Activated T-helper 2 cell treated with anti-CD3 and anti-CD28 coated beads, Interferon-gamma antibody, Interleukin-2, Interleukin-4, amounts not matched to agents 10 μg/mL and 5 μg/mL and 100 μg/mL, durations not matched to agents 14 hours and 24 hours and 36 hours (primary cell): ENCODE data around the gene BMI1. TPM values are rescaled to one million over a fixed set of nuclear protein-coding genes. Genes with fewer than 3 reads are reported as not detected.
A peak's percentile ranks its signal among the peaks of the same experiment; 100 is the strongest.

ENCODE experiments used
- DNase-seq: peaks from one replicate; pipeline ENCODE4 v3.0.0; 2021; ENCODE audit warnings: low spot score
- H3K27ac Mint-ChIP-seq: one replicate; pipeline ENCODE4 v1.8.0; 2021; ENCODE audit warnings: mixed read lengths
- H3K27me3 Mint-ChIP-seq: one replicate; pipeline ENCODE4 v1.8.0; 2021; ENCODE audit warnings: low read depth, mixed read lengths
- H3K36me3 Mint-ChIP-seq: one replicate; pipeline ENCODE4 v1.8.0; 2021; ENCODE audit warnings: low read depth, mixed read lengths
- H3K4me1 Mint-ChIP-seq: one replicate; pipeline ENCODE4 v1.8.0; 2021; ENCODE audit warnings: low read depth, mixed read lengths
- H3K4me3 Mint-ChIP-seq: one replicate; pipeline ENCODE4 v1.8.0; 2021; ENCODE audit warnings: low read depth, mild to moderate bottlenecking, moderate library complexity, mixed read lengths
- H3K9me3 Mint-ChIP-seq: one replicate; pipeline ENCODE4 v1.8.0; 2021; ENCODE audit warnings: mixed read lengths
- intact Hi-C: fragments of 100-400 bp; cut with micrococcal nuclease; formaldehyde crosslinking; loops from one replicate; pipeline ENCODE4 v1.15.1; 2023
- total RNA-seq: library from RNA; stranded (reverse); gene quantifications from 2 replicates; pipeline ENCODE4 v1.2.3, GENCODE V29; 2022

The BMI1 gene
- total RNA-seq, 1 donor from 2014 or later, result 69.0 TPM

DNA sequence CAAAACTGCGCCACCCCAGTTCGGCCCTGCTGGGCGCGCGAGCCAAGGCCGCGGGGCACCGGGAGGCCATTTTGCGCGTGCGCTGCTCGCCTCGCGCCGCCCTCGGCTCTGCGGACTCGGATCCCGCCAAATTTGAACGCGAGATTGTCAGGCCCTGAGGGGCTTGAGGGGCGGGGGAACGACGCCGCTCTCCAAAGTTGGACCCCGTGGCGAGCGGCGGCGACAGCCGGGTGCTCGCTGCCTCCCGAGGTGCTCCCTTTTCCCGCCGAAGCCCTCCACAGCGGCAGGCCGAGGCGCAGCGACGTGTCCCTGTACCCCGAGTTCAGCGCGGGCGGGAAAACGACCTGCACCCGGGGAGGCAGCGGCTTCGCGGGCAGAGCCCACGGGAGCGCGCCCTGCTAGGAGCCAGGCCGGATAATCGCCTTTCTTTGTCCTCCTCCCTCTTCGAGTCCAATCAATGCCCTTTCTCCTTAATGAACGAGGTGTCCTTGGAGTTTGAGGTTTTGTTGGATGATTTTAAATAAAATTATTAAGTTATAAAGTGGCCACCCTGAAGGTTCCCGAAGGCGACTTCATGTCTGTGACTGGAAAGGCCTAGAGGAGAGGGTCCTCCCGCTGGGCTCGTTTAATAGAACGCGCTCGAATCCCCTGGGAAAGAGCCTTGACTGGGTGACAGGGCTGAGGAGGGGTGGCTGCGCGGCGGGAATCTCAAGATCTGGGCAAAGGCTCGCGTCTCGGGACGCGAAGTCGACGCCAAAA, 13.7 kb downstream of the BMI1 start:
- Mint-ChIP-seq H3K27me3 (peaks cover 33% of the 10 kb centered on the region), H3K9me3 (peaks cover 4% of the 10 kb centered on the region), H3K4me3 (no peak overlapping the region), H3K36me3 (peaks cover 29% of the 10 kb centered on the region), H3K27ac (peak overlapping the region; percentile 60), H3K4me1 (peaks cover 40% of the 10 kb centered on the region)
- DNase-seq, result no peak
- intact Hi-C loops, result loop anchor here (1.0 kb wide), 1 partner anchor 10 kb away; no protein-coding TSS in a partner anchor

DNA sequence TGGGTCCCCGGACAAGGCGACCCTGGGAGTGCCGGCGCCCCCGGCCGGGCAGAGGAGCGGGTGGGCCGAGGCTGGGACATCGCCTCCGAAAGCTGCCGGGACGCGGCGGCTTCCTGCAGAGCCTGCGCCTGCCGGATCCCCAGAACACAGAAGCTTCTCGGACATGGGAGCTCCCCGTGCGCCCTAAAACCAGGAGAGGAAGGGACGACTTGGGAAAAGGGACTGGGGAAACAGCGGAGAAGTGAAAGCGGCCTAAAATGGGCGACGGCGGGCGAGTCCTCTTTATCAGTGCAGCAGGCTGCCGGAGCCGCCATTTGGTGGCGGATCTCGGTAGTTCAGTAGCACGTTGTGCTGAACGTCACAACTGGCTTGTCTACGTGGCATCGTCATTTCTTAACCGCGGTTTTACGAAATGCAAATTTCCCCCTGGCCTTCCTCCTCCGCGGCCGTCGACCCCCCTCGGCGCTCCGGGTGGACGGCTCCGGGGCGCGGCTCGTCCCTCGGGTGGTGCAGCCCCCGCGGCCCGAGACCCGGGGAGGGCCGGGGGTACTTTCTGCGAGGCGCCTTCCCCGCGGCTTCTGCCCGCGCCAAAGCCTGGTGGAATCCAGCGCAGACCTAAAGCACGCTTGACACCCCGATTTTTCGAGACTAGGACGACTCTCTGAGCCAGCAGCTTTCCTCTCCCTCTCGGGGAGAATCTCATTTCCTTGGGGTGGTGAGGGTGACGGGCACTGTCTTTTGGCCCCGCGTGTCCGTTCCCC, 14.5 kb downstream of the BMI1 start:
- Mint-ChIP-seq H3K27ac (peak overlapping the region; percentile 60), H3K9me3 (peaks cover 4% of the 10 kb centered on the region), H3K27me3 (peaks cover 36% of the 10 kb centered on the region), H3K4me3 (peak overlapping the region; percentile 55), H3K36me3 (peaks cover 24% of the 10 kb centered on the region), H3K4me1 (peaks cover 45% of the 10 kb centered on the region)
- DNase-seq, result peak; percentile 48
- intact Hi-C loops, result loop anchor here (1.0 kb wide), 1 partner anchor 9 kb away; no protein-coding TSS in a partner anchor

DNA sequence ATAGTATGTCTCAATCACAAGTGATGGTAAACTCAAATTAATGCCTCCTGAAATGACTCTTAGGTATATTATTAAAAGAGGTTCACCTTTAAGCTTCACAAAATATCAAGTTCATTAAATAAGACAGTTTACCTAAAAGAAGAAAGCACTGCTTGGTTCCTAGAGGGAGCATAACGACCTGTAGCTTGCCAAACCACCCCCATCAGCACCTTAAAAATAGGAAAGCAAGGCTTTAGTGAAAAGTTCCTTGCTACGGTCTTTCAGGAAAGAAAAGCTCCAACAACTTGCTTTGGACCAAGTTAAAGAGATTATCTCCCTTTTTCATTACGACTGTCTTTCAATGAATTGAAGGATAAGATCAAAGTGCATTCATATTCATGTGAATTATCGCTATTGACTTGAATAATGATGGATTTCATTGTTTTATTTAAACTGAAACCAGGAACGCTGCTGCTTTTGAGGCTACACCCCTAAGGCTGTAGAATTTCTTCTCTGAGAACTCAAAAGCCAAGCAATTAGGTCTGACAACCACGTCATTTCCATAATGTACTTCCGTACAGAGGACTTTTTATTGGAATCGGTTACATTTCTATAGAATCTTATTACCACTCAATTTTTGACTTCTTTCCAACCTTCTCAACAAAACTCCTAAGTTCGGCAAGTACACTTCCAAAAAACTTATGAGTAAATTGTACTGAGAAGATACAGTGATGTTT, 17.4 kb downstream of the BMI1 start:
- Mint-ChIP-seq H3K36me3 (peaks cover 9% of the 10 kb centered on the region), H3K9me3 (peaks cover 4% of the 10 kb centered on the region), H3K4me1 (peaks cover 40% of the 10 kb centered on the region), H3K4me3 (peak overlapping the region; percentile 26), H3K27me3 (peaks cover 56% of the 10 kb centered on the region), H3K27ac (no peak overlapping the region)
- intact Hi-C loops, result no loop called here
- no peak for DNase-seq

- H3K4me1 Mint-ChIP-seq, result peaks cover 36% of the 10 kb centered on the region
- H3K4me3 Mint-ChIP-seq, result peak overlapping the region; percentile 26
- intact Hi-C loops, result no loop called here
- H3K27ac Mint-ChIP-seq, result peak overlapping the region; percentile 12
- H3K36me3 Mint-ChIP-seq, result peaks cover 3% of the 10 kb centered on the region
- no peak for DNase-seq
- no peaks in the 10 kb centered on the region for H3K9me3 Mint-ChIP-seq
- H3K27me3 Mint-ChIP-seq, result peaks cover 62% of the 10 kb centered on the region
These were observed 18.0 kb downstream of the BMI1 start for GRCh38 chr10:22338931-22339330.

DNA sequence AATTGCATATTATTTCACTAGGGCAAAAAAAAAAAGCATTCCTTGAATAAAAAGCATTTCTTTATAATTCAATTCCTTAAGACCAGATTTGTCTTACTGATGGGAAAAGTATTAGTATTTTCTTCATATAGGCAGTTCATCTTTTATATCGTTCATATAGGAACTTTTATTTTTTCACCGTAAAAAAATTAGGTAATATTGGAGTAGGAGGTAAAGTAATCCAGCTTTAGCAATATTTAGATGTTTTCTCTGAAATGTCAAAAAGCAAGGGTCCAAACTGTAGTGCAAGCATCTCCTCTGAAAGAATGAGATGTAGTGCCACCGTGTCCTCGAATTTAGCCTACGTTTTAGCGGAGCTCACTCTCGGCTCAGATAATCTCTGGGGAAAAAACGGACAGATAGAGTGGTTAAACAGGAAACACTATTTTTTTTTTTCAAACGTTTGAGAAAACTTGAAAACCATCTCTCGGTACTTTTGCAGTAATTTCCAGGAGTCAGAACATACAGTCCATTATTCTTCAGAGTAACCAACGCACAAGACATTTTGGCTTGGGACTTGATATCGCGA, 18.9 kb downstream of the BMI1 start:
- H3K4me1 Mint-ChIP-seq, result peaks cover 44% of the 10 kb centered on the region
- intact Hi-C loops, result loop anchor here (1.0 to 5.0 kb wide), 8 partner anchors 16 to 843 kb away; partner anchors contain the start of genes DNAJC1 and MLLT10
- no peak for DNase-seq
- peak overlapping the region; percentile 85 for H3K4me3 Mint-ChIP-seq
- no peaks in the 10 kb centered on the region for H3K9me3 Mint-ChIP-seq
- peak overlapping the region; percentile 90 for H3K27ac Mint-ChIP-seq
- peaks cover 3% of the 10 kb centered on the region for H3K36me3 Mint-ChIP-seq
- H3K27me3 Mint-ChIP-seq, result peaks cover 71% of the 10 kb centered on the region

- Mint-ChIP-seq H3K4me1 (peaks cover 45% of the 10 kb centered on the region), H3K9me3 (no peaks in the 10 kb centered on the region)
- intact Hi-C loops, result loop anchor here (1.0 to 5.0 kb wide), 9 partner anchors 16 to 843 kb away; partner anchors contain the start of genes DNAJC1 and MLLT10
These were observed 19.7 kb downstream of the BMI1 start for GRCh38 chr10:22340329-22341189.

GRCh38 chr10:22341190-22341925, 20.5 kb downstream of the BMI1 start:
- Mint-ChIP-seq H3K36me3 (no peaks in the 10 kb centered on the region), H3K9me3 (no peaks in the 10 kb centered on the region), H3K4me3 (peak overlapping the region; percentile 74), H3K27ac (peak overlapping the region; percentile 79), H3K27me3 (peaks cover 77% of the 10 kb centered on the region), H3K4me1 (peaks cover 48% of the 10 kb centered on the region)
- no peak for DNase-seq
- intact Hi-C loops, result loop anchor here (1.0 to 5.0 kb wide), 6 partner anchors 25 to 844 kb away; partner anchors contain the start of genes DNAJC1 and MLLT10

More at GRCh38 chr10:22340329-22341189, 19.7 kb downstream of the BMI1 start:
- Mint-ChIP-seq H3K4me3 (peak overlapping the region; percentile 85), H3K36me3 (no peaks in the 10 kb centered on the region), H3K27ac (peak overlapping the region; percentile 90), H3K27me3 (peaks cover 70% of the 10 kb centered on the region)
- peak; percentile 69 for DNase-seq

GRCh38 chr10:22341926-22342196, 21.0 kb downstream of the BMI1 start:
- Mint-ChIP-seq H3K36me3 (no peaks in the 10 kb centered on the region), H3K27ac (no peak overlapping the region), H3K9me3 (no peaks in the 10 kb centered on the region), H3K4me1 (peaks cover 47% of the 10 kb centered on the region), H3K27me3 (peaks cover 78% of the 10 kb centered on the region), H3K4me3 (peak overlapping the region; percentile 74)
- no peak for DNase-seq
- intact Hi-C loops, result loop anchor here (1.0 to 5.0 kb wide), 7 partner anchors 25 to 845 kb away; partner anchors contain the start of genes DNAJC1 and MLLT10

GRCh38 chr10:22342421-22342820, 21.5 kb downstream of the BMI1 start:
- Mint-ChIP-seq H3K4me3 (no peak overlapping the region), H3K4me1 (peaks cover 42% of the 10 kb centered on the region), H3K27me3 (peaks cover 75% of the 10 kb centered on the region), H3K36me3 (no peaks in the 10 kb centered on the region), H3K27ac (no peak overlapping the region), H3K9me3 (no peaks in the 10 kb centered on the region)
- intact Hi-C loops, result loop anchor here (2.0 to 5.0 kb wide), 3 partner anchors 134 to 845 kb away; partner anchors contain the start of gene MLLT10
- no peak for DNase-seq

DNA sequence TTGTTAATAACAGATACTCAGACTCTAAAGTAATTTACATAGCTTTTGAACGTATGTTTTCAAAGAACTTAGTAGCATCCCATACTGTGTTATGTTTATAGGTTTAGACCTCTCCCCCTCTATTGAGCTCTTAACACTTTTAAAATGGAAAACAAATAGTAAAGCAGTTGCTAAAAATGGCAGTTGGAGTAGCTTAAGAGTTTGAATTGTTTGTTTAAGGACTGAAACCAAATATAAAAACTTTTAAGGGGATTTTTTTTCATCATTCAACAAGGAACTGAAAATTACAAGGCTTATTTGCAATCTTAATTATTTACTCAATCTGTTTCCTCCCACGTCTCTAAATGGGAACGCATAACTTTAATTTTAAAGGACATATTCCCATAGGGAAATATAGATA, 22.8 kb downstream of the BMI1 start:
- no peaks in the 10 kb centered on the region for H3K9me3 Mint-ChIP-seq
- H3K27ac Mint-ChIP-seq, result no peak overlapping the region
- no peaks in the 10 kb centered on the region for H3K36me3 Mint-ChIP-seq
- H3K27me3 Mint-ChIP-seq, result peaks cover 73% of the 10 kb centered on the region
- no peak overlapping the region for H3K4me3 Mint-ChIP-seq
- peaks cover 32% of the 10 kb centered on the region for H3K4me1 Mint-ChIP-seq
- no peak for DNase-seq
- intact Hi-C loops, result loop anchor here (1.0 to 5.0 kb wide), 5 partner anchors 8 to 857 kb away; partner anchors contain the start of gene MLLT10

DNA sequence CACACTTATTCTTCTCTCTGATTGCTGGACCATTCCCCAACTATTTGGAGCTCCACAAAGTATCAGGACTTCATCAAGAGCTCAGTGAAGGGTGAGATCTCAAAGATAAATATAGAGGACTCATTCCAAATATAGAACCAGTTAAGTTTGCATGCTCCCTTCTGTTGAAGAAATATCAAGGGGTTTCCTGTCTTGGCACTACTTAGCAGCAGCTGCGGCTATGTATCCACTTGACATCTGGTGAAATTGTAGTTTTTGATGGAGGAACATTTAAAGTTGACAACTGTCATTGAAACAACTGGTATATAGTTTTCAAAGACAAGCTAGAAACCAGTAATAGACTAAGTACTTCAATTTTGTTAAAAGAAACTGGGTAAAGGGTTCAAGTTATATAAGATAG, 23.4 kb downstream of the BMI1 start:
- peaks cover 70% of the 10 kb centered on the region for H3K27me3 Mint-ChIP-seq
- no peaks in the 10 kb centered on the region for H3K36me3 Mint-ChIP-seq
- peaks cover 28% of the 10 kb centered on the region for H3K4me1 Mint-ChIP-seq
- intact Hi-C loops, result loop anchor here (1.0 to 5.0 kb wide), 4 partner anchors 9 to 857 kb away; partner anchors contain the start of gene MLLT10
- peak overlapping the region; percentile 45 for H3K4me3 Mint-ChIP-seq
- H3K27ac Mint-ChIP-seq, result no peak overlapping the region
- no peaks in the 10 kb centered on the region for H3K9me3 Mint-ChIP-seq
- no peak for DNase-seq
